ENCODE results near the gene NPM1. TPM values are rescaled to one million over a fixed set of nuclear protein-coding genes. Genes with fewer than 3 reads are reported as not detected.

The NPM1 gene
- total and polyA plus RNA-seq, 2 of the 13 experiments (the other 11 are each of a cell fraction or from before 2014, with no cell fraction given) = 2,047 to 3,353 TPM

DNA sequence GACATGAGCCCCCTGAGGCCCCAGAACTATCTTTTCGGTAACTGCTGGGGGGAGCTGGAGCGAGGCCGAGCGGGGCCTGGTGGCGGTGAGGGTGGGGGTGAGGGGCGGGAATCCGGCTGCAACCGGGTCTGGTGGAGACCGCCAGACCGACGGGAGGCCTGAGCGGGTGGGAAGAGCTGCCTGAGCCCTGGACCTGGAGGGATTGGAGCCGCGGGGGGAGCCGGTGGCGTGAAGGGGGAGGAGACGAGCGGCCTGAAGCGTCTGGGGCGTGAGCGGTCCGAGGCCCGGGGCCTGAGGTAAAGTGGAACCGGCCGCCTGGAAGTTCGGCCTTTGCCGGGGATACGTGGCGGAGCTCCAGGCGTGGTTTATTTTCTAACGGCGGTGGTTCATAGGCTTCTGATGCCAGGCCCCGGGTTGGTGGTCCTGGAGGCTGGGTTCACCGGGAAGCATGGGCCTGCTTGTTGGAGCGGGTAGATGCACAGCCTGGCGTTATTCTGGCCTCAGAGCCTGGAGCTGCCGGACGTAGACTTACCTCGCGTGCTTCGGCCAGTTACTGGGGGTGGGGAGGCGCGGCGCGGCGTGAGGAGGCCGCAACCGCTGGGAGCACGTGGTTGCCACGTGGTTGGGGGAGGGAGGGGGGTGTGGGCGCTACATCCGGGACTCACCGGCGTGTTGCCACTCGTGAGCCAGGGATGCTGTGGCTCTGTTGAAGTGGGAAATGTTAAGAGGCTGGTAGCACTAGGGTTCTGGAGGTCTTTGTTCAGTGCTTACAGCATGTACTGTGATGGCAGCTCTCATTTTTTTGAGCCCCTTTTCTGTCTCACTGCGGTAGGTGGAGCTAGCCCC is 544 bp downstream of the NPM1 start (continued):
- TF ChIP-seq, protein P1, sequence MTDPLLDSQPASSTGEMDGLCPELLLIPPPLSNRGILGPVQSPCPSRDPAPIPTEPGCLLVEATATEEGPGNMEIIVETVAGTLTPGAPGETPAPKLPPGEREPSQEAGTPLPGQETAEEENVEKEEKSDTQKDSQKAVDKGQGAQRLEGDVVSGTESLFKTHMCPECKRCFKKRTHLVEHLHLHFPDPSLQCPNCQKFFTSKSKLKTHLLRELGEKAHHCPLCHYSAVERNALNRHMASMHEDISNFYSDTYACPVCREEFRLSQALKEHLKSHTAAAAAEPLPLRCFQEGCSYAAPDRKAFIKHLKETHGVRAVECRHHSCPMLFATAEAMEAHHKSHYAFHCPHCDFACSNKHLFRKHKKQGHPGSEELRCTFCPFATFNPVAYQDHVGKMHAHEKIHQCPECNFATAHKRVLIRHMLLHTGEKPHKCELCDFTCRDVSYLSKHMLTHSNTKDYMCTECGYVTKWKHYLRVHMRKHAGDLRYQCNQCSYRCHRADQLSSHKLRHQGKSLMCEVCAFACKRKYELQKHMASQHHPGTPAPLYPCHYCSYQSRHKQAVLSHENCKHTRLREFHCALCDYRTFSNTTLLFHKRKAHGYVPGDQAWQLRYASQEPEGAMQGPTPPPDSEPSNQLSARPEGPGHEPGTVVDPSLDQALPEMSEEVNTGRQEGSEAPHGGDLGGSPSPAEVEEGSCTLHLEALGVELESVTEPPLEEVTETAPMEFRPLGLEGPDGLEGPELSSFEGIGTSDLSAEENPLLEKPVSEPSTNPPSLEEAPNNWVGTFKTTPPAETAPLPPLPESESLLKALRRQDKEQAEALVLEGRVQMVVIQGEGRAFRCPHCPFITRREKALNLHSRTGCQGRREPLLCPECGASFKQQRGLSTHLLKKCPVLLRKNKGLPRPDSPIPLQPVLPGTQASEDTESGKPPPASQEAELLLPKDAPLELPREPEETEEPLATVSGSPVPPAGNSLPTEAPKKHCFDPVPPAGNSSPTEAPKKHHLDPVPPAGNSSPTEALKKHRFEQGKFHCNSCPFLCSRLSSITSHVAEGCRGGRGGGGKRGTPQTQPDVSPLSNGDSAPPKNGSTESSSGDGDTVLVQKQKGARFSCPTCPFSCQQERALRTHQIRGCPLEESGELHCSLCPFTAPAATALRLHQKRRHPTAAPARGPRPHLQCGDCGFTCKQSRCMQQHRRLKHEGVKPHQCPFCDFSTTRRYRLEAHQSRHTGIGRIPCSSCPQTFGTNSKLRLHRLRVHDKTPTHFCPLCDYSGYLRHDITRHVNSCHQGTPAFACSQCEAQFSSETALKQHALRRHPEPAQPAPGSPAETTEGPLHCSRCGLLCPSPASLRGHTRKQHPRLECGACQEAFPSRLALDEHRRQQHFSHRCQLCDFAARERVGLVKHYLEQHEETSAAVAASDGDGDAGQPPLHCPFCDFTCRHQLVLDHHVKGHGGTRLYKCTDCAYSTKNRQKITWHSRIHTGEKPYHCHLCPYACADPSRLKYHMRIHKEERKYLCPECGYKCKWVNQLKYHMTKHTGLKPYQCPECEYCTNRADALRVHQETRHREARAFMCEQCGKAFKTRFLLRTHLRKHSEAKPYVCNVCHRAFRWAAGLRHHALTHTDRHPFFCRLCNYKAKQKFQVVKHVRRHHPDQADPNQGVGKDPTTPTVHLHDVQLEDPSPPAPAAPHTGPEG (CRISPR knock-in tag; IDR thresholded peaks at IDR 0.05) = peak; percentile 83
- peak; percentile 60; the same call in 1 of the 2 replicates for TF ChIP-seq KMT2A (CRISPR knock-in tag; IDR thresholded peaks at IDR 0.05)
- TF ChIP-seq ZNF160 (CRISPR knock-in tag; IDR thresholded peaks at IDR 0.05) = peak; percentile 54; the same call in 1 of the 2 replicates
- peak; percentile 50; the same call in 1 of the 2 replicates for TF ChIP-seq RAD51 (IDR thresholded peaks at IDR 0.05; ENCODE audit: borderline replicate concordance)
- peak; percentile 25; the same call in 1 of the 2 replicates for TF ChIP-seq PAXIP1 (CRISPR knock-in tag; conservative IDR thresholded peaks at IDR 0.05)
- TF ChIP-seq AFF4 (CRISPR knock-in tag; IDR thresholded peaks at IDR 0.05) = no peak; the same call in 1 of the 2 replicates
- TF ChIP-seq ZNF234 (CRISPR knock-in tag; conservative IDR thresholded peaks at IDR 0.05) = peak; percentile 94
- TF ChIP-seq, protein P2, sequence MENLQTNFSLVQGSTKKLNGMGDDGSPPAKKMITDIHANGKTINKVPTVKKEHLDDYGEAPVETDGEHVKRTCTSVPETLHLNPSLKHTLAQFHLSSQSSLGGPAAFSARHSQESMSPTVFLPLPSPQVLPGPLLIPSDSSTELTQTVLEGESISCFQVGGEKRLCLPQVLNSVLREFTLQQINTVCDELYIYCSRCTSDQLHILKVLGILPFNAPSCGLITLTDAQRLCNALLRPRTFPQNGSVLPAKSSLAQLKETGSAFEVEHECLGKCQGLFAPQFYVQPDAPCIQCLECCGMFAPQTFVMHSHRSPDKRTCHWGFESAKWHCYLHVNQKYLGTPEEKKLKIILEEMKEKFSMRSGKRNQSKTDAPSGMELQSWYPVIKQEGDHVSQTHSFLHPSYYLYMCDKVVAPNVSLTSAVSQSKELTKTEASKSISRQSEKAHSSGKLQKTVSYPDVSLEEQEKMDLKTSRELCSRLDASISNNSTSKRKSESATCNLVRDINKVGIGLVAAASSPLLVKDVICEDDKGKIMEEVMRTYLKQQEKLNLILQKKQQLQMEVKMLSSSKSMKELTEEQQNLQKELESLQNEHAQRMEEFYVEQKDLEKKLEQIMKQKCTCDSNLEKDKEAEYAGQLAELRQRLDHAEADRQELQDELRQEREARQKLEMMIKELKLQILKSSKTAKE (CRISPR knock-in tag; IDR thresholded peaks at IDR 0.05; ENCODE audit: borderline replicate concordance) = peak; percentile 47; the same call in 1 of the 2 replicates
- peak; percentile 56; the same call in 1 of the 2 replicates for TF ChIP-seq KMT2B (CRISPR knock-in tag; IDR thresholded peaks at IDR 0.05)

Measured in HepG2 (cell line).